Activated CD8-positive, alpha-beta memory T cell treated with anti-CD3 and anti-CD28 coated beads, Interleukin-2, amount 50 U/mL, for 48 hours (primary cell): Measurements from ENCODE around the gene AKR1C2.
"Not testable (repeated sequence)": the region's sequence is repeated elsewhere in the genome, so short reads cannot be mapped to it uniquely, and the experiment has no call there.

Experiments
- DNase-seq: peaks from one replicate; pipeline ENCODE4 v3.0.0-alpha.2; 2020

Gene AKR1C2

GRCh38 chr10:5023177-5023805 is 19.6 kb upstream of the AKR1C2 start:
- no peak for DNase-seq

GRCh38 chr10:5021624-5022290 is 18.1 kb upstream of the AKR1C2 start:
- not testable (repeated sequence) for DNase-seq

DNA sequence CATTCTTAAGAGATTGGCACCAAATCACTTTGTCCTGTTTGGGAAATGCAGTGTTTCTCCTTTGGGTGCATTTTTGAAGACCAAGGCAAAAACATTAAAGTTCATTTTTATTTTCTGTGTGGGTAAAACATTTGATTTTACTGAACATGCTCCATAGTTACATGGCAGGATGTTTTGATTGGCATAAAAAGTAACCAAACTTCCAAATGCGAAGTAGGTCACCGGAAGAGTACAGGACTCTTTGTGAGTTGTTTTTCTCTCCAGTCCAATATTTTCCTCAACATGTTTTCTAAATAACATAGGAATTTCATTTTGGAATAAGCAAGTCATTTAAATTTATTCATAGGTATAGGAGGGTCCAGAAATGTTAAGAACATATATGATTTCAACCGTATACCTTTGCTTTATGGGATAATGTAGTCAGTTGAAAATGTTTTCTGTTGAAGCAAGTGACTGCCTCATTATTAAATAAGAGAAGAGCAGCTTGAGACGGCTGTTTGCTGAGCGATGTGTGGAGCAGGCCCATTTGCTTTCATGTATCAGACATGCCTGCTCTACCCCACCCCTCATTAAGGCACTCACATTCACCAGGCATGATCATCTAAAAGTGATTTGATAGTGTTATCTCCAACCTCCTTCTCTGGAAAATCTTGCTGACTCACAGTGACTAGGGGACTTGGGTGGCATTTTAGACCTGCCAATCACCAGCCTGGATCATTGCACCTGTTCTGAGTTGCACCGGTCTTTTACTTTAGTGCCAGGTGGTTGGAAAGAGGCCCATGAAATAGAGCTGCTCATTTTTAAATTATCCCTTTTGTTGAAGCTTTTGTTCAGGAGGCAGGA is 16.3 kb upstream of the AKR1C2 start:
- DNase-seq = not testable (repeated sequence)

DNA sequence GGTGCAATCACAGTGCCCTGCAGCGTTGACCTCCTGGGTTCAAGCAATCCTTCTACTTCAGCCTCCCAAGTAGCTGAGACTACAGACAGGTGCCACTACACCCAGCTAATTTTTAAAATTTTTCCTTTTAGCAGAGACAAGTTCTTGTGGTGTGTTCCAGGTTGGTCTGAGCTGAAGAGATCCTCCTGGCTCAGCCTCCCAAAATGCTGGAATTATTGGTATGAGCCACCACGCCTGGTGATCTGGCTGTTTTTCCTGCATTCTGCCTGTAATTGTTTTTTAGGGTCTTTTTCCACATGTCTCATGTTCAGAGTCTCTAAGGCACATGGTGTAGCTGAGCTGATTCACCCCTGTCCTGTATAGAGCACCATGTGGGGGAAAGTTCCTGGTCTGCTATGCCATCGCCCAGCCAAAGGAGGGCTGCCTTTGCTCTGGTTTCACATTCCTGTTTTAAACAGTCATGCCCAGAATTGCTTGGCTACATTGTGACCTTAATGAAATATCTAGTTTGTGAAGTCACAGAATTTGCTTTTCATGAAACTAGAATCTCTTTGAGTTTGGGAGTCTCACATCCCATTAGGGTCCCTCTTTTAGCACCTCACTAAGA is 15.1 kb upstream of the AKR1C2 start:
- not testable (repeated sequence) for DNase-seq

- DNase-seq = no peak
These were observed 14.5 kb upstream of the AKR1C2 start for GRCh38 chr10:5018134-5018533.

- no peak for DNase-seq
These were observed 11.3 kb upstream of the AKR1C2 start for GRCh38 chr10:5014936-5015335.

- not testable (repeated sequence) for DNase-seq
These were observed 10.7 kb upstream of the AKR1C2 start for GRCh38 chr10:5014200-5014910.

- no peak for DNase-seq
These were observed 9.7 kb upstream of the AKR1C2 start for GRCh38 chr10:5013385-5013784.

DNA sequence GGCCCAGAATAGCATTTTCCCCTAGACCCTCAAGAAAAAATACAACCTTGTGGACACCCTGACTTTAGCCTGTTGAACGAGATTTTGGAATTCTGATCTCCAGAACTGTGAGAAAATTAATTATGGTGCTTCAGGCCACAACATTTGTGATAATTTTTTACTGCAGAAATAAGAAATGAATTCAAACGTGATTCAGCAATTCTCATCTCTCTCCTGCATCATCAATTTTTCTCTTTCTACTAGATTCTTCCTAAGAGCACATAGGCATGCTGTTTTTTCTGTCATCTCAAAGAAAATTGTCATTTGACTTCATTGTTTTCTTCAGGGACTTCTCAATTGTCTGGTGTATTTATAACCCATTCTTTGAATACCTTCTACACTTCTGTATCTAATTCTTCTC is 8.9 kb upstream of the AKR1C2 start:
- no peak for DNase-seq

- DNase-seq = not testable (repeated sequence)
These were observed 7.7 kb upstream of the AKR1C2 start for GRCh38 chr10:5011392-5011791.

- DNase-seq = not testable (repeated sequence)
These were observed 6.4 kb upstream of the AKR1C2 start for GRCh38 chr10:5010043-5010442.

DNA sequence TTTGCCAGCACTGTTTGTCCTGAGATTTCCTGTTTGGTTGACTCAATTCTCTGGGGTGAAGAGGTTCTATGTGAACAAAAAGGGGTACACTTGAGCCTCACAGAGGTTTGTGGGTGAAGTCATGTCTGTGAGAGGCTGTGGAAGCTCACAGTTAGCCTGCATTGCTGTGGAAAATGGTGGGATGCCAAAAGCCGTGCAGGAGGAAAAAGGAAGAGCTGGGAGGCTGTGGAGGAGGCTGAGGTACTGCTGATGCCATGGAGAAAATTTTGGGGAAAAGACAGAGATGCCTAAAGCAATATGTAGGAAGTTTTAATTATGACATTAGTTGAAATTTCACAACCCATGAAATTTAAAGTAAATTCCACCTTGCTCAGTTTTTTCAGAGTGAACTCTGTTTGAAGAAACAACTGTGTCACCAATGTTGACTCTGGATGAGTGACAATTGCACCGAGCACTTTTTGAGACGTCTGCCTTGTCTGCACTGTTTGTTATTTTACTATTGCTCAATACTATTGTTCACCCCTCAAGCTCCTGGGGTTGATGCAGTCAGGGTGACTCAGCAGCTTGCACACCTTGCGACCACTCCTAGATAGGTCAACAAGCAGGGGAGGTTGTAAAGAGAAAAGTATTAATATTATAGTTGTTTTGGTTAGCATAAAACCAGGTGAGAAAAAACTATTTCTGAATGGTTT is 5.3 kb upstream of the AKR1C2 start:
- DNase-seq = not testable (repeated sequence)

DNA sequence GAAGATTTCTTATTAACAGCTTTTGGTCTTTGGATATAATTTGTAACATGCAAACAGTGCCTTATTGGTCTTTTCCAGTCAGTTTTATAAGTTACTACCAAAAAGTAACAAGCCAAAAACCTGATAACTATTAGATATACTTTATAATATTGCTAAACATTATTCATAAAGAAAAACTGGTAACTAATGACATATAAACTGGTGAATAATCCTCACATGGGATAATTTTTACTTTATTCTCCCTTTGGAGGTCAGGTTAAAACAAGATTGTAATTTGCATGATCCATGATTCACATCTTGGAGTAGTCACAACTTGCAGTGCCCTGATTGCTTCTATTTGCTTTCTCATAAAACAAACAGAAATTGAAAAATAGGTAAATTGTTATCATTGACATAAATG is 844 bp upstream of the AKR1C2 start:
- DNase-seq = not testable (repeated sequence)

- DNase-seq = not testable (repeated sequence)
These were observed 351 bp upstream of the AKR1C2 start for GRCh38 chr10:5004030-5004385.

DNA sequence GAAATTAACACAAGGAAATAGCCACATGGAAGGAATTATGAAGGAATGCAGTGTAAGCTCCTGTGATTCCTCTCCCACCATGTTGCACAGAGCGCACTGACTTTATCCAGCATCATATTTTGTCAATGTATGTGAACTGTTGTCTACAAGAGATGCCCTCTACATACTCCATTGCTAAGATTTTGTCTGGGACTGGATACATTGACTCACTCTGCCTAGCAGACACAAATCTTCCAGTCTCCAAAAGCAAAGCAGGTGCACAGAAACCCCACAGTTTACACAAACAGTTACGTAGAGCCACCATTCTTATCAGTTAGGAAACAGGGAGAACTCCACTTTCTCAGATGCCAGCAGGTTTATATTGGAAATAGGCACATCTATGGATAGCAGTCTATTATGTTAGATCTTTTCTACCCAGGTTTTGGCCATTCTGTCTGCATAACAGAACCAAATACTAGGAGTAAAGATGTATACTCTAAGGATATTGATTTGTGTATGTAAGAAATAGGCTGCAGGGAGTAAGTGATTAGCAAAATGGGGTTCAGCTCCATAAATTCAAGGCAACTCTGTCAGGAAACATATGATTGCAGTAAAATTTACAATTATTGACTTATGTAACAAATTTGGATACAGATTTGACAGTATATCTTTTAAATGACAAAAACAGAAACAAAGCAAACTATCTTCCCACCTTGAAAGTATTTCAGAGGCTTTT is 1.5 kb downstream of the AKR1C2 start:
- no peak for DNase-seq

GRCh38 chr10:4998671-4999070 is 5.0 kb downstream of the AKR1C2 start:
- DNase-seq = no peak

DNA sequence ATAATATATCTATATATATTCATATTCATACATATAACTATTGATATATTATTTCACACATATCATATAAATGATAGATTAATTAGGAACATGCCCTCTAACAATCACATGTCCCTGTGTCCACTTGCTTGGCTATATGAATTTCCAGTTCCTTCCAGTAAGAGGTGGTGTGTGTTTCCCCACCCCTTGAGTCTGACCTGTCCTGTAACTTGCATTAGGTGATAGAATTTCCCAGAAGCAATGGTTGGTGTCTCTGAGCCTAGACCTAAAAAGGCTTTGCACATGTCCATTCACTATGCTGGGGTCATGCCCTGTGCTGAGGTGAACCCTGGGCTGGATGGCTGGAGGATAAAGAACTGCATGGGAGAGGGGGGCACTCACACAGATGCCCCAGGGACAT is 9.4 kb downstream of the AKR1C2 start:
- not testable (repeated sequence) for DNase-seq

- DNase-seq = not testable (repeated sequence)
These were observed 11.1 kb downstream of the AKR1C2 start for GRCh38 chr10:4992564-4992963.

GRCh38 chr10:4991463-4991862 is 12.2 kb downstream of the AKR1C2 start:
- DNase-seq = not testable (repeated sequence)

- DNase-seq = no peak
These were observed 13.4 kb downstream of the AKR1C2 start for GRCh38 chr10:4990217-4990616.

DNA sequence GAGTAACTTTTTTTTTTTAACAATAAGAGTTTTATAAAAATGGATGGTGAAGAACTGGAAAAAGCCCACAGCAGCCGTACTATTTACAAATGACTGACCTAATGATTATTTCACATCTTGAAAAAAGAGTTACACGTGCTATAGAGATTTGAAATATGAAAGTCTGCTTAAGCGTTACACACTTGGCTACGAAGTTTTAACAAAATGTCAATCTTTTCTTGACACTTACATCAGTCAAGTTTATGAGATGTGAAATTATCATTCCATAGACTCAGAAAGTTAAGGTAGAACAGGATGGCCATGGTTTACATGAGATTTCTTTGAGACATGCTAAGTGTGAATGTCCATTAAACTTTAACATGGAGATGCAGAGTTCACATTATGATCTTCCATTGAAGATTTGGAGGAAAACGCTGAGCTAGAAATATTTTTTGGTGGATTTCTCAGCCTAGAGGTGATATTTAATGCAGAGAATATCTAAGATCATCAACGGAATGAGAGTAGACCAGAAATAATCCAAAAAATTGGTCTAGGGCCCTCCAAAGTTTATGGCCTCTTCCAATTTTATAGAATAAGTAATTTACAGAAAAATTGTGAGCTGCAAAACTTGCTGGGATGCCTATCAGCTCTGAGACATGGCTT is 15.5 kb downstream of the AKR1C2 start:
- DNase-seq = not testable (repeated sequence)
